ENCODE results near the gene TNPO2.

DNA sequence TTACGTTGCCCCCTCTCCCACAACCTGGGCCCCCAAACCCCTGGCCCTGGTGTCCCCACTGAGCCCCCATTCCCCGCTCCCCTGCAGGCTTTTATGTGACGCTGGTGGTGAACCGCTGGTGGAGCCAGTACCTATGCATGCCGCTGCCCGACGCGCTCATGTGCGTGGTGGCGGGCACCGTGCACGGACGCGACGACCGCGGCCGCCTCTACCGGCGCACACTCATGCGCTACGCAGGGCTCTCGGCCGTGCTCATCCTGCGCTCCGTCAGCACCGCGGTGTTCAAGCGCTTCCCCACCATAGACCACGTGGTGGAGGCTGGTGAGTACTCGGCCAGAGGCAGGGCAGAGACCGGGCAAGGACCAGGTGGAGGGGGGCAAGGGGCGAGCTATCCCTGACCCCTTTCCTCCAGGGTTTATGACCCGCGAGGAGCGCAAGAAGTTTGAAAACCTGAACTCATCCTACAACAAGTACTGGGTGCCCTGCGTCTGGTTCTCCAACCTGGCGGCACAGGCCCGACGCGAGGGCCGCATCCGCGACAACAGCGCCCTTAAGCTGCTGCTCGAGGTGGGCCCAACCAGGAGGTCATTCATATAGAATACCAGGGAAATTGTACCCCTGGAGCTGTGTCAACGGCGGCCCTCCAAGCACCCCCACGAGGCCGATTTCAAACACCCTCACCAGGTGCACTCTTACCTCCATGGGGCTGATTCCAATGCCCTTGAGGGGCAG lies 30.9 kb upstream of the TNPO2 start:
- TF ChIP-seq CTCF (IDR thresholded peaks at IDR 0.05): no peak
- no peak for TF ChIP-seq POLR2A (IDR thresholded peaks at IDR 0.05)
- TF ChIP-seq POLR2AphosphoS5 (IDR thresholded peaks at IDR 0.05): no peak
